ENCODE results near the gene MAD2L1. TPM values are rescaled to one million over a fixed set of nuclear protein-coding genes. Genes with fewer than 3 reads are reported as not detected.

The MAD2L1 gene
- total RNA-seq, 1 donor: 36.5 TPM

DNA sequence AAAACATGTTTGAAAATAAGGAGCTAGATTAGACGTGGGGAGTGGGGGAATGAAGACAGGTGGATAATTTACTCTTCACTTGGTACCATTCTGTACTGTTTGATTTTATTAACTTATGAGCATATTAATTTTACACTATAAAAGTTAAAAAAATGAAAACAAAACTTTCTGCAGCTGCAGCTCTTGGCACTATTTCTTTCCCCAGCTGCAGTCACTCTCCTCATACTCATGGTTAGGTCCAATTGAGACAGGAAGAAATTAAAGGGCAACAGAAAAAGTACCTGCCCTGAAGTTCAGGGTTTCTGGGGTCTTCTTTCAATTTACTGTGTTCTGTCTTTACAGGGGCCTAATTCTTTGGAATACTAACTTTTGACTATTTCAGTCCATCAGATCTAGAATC is 15.4 kb downstream of the MAD2L1 start:
- DNase-seq (ENCODE audit: low read depth): no peak
- H3K4me3 ChIP-seq (ENCODE audit: low read depth, low read length): no peak overlapping the region
- TF ChIP-seq, protein P1, sequence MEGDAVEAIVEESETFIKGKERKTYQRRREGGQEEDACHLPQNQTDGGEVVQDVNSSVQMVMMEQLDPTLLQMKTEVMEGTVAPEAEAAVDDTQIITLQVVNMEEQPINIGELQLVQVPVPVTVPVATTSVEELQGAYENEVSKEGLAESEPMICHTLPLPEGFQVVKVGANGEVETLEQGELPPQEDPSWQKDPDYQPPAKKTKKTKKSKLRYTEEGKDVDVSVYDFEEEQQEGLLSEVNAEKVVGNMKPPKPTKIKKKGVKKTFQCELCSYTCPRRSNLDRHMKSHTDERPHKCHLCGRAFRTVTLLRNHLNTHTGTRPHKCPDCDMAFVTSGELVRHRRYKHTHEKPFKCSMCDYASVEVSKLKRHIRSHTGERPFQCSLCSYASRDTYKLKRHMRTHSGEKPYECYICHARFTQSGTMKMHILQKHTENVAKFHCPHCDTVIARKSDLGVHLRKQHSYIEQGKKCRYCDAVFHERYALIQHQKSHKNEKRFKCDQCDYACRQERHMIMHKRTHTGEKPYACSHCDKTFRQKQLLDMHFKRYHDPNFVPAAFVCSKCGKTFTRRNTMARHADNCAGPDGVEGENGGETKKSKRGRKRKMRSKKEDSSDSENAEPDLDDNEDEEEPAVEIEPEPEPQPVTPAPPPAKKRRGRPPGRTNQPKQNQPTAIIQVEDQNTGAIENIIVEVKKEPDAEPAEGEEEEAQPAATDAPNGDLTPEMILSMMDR (IDR thresholded peaks at IDR 0.05; ENCODE audit: insufficient read depth, low read length): no peak

DNA sequence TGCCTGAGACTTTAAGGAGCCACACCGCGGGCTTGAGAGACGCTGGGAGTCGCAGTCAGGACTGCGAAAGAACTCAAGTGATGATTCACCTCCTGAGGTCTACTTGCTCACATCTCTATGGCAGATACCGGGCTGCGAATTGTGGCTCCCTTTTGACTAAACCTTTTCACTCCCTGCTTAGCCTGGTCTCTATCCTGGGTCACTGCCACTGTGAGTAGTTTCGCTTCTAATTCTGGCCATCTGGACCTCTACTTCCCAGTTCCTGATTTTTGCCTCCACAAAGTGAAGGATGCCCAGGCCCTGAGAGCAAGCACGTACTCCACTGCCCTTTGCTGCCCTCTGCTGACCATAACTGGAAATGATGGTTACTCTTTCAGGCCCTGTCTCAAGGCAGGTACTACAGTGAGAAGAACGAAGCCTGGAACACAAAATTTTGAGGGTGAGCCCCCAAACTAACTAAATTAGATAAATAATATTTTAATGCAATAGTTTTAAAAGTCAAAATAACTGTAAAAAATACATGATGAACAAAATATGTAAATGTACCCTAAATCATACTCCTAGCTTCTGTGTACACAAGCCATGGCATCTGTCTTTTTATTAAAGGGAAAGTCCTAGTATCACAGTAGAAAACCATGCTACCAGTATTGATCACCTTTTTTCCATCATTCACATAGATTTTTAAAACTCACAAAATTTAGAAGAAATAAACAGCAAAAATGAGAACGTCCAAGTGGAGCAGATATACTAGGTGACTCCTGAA is 16.7 kb downstream of the MAD2L1 start:
- TF ChIP-seq, protein P1 (IDR thresholded peaks at IDR 0.05; ENCODE audit: insufficient read depth, low read length): peak; percentile 83
- H3K4me3 ChIP-seq (ENCODE audit: low read depth, low read length): peak overlapping the region; percentile 62
- DNase-seq (ENCODE audit: low read depth): peak; percentile 93

DNA sequence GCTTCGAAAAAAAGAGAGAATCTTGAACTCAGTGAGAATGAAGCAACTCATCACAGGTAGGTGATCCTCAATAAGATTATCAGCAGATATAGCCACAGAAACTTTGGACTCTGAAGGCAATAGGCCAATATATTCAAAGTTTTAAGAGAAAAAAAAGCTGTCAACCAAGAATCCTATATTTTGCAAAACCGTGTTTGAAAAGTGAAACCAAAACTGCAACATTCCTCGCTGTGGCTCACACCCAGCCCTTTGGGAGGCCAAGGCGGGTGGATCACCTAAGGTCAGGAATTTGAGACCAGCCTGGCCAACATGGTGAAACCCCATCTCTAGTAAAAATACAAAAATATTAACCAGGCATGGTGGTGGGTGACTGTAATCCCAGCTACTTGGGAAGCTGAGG is 22.8 kb downstream of the MAD2L1 start:
- no peak for DNase-seq (ENCODE audit: low read depth)
- no peak overlapping the region for H3K4me3 ChIP-seq (ENCODE audit: low read depth, low read length)
- TF ChIP-seq, protein P1 (IDR thresholded peaks at IDR 0.05; ENCODE audit: insufficient read depth, low read length): no peak

DNA sequence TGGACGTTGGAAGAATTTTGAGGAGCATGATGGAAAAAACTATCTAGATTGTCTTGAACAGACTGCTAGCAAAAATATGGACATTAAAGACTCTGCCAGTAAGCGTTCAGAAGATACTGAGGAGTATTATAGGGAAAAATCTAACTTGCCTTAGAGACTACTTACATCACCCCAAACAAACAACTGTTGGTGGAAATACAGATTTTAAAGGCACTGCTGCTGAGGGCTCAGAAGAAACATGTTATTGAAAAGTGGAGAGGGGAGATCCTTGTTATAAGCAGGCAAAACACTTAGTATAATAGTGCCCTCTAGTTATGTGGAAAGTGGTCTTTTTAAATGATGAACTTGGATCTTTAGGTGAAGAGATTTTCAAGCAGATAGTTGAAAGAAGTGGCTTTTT is 29.2 kb downstream of the MAD2L1 start:
- TF ChIP-seq, protein P1 (IDR thresholded peaks at IDR 0.05; ENCODE audit: insufficient read depth, low read length): no peak
- H3K4me3 ChIP-seq (ENCODE audit: low read depth, low read length): no peak overlapping the region
- DNase-seq (ENCODE audit: low read depth): no peak

DNA sequence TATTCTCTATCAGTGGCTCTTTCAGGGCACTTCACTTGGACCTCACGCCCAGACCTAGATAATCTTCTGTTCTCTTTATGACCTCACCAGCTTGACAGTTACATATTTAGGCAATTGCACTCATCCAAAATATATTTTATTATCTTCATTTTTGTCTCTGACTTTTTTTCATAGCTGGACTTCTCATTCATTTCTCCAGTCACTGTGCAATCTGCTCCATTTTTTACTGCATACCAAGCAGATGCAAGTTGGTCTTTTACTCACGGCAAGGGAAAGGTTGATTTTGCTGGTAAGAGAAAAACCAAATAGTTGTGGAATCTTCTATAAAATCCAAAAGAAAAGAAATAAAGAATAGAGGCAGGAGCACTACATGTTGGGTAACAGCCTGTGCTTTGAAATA is 31.7 kb downstream of the MAD2L1 start:
- TF ChIP-seq, protein P1 (IDR thresholded peaks at IDR 0.05; ENCODE audit: insufficient read depth, low read length): no peak
- H3K4me3 ChIP-seq (ENCODE audit: low read depth, low read length): no peak overlapping the region
- DNase-seq (ENCODE audit: low read depth): no peak

DNA sequence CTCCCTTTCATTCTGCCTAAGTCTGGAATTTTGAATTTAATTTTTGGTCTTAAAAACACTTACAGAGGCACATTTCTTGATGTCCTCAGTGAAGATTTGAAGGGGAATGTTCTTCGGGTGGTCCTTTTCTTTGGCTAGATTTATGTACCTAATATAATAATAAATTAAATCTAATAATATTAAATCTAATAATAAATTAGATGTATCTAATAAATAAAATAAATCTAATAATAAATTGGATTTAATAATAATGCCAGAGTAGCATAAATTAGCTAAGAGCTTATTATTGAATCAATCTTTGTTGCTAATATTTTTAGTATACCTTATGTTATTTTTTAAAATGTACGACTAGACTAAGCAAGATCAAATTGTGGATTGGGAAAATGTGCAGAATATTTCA is 39.8 kb downstream of the MAD2L1 start:
- DNase-seq (ENCODE audit: low read depth): no peak
- H3K4me3 ChIP-seq (ENCODE audit: low read depth, low read length): no peak overlapping the region
- TF ChIP-seq, protein P1 (IDR thresholded peaks at IDR 0.05; ENCODE audit: insufficient read depth, low read length): no peak

DNA sequence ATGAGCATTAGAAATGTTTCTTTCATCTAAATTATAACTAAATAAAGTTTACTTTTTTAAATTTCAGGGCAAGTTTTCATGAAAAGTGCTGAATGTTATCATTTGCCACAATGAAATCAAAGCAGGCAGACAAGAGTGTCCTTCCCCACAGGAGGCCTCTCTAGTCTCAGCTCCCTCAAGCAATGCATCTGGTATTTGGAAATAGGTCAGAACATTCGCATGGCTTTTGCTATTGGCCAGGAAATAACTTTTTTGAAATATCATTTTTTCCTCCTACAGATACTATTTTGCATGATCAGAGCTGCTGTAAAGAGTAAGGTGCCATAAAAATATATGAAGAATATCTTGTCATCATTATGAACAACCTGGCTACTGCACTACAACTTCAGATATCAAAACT is 41.1 kb downstream of the MAD2L1 start:
- DNase-seq (ENCODE audit: low read depth): no peak
- no peak overlapping the region for H3K4me3 ChIP-seq (ENCODE audit: low read depth, low read length)
- TF ChIP-seq, protein P1 (IDR thresholded peaks at IDR 0.05; ENCODE audit: insufficient read depth, low read length): no peak
